ENCODE results near the gene RSF1.

DNA sequence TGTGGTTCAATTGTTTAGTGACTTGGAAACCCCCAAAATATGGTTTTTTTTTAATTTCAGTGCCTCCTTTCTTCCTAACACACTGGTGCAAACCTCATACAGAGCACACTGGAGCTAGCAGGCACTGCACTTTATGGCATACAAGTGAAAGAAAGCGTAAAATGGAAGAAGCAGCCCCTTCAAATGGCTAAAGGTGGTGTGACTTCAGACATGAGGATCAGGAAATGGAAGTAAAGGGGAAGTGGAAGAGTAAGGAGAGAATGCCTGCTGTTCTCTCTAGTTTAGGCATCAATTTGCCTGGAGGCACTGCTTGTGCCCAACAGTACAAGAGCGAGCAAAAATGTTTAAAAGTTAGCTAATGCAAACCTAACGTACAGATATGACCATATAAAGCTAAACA is 5.7 kb downstream of the RSF1 start:
- TF ChIP-seq ZNF274 (IDR thresholded peaks at IDR 0.05; ENCODE audit: low read depth, low read length) (no peak), YY1 (IDR thresholded peaks at IDR 0.05; ENCODE audit: insufficient read depth, insufficient read length) (no peak), SUZ12 (IDR thresholded peaks at IDR 0.05; ENCODE audit: extremely low read depth, insufficient read depth, insufficient read length) (no peak)

All from NT2/D1 (cell line).